Measurements from ENCODE around the gene ESAM. TPM values are rescaled to one million over a fixed set of nuclear protein-coding genes. Genes with fewer than 3 reads are reported as not detected.

Gene ESAM
- total and polyA plus RNA-seq, 2 of the 8 experiments (the other 6 are each of a cell fraction or from before 2014, with no cell fraction given), result 0.09 TPM; not detected in 1

DNA sequence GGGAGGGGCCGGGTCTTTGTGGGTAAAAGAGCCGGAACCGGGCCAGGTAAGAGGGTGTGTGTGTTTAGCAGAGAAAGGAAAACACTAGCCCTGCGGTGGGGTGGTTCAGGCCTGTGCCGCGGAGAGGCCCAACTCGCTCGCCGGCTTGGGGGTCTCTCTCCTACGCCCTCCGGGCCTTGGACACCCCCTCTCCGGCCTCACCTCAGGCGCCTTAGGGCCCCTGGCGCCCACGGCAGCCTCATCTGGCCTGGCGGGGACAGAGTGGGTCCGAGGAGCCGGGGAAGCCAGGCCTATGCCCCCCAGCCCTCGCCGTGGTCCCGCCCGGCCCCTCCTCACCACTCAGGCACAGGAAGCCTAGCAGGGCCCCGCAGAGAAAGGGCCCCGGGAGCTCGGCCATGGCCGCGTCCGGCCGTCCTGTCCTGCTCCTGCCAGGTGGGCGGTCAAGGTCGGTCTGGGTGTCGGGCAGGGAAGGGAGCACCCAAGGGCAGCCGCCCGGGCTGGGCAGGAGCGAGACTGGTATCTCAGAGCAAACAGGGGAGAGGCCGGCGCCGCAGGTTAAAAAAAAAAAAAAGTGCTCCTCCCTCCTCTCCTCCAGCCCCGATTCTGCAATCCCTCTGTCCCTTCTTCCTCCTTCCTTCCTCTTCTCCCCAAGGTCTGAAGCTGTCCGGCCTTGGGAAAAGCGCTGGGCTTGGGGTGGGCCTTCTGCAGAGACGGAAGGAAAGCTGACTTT, 10.2 kb downstream of the ESAM start, which contains the start of gene VSIG2 (continued):
- TF ChIP-seq CEBPB (IDR thresholded peaks at IDR 0.05; ENCODE audit: low read depth, low read length) (no peak), ASH2L (IDR thresholded peaks at IDR 0.05; ENCODE audit: low read length) (peak; percentile 17), HDAC2 (IDR thresholded peaks at IDR 0.05; ENCODE audit: borderline replicate concordance in 1 of 2, low read depth in 2 of 2, low read length in 2 of 2) (no peak), EGR1 (IDR thresholded peaks at IDR 0.05; ENCODE audit: borderline replicate concordance, low read depth, low read length) (no peak), RFX5 (IDR thresholded peaks at IDR 0.05; ENCODE audit: borderline replicate concordance, low read depth, low read length) (no peak), JUND (IDR thresholded peaks at IDR 0.05; ENCODE audit: low read length) (0 out of 2 replicates have a peak, but pooled peaks have one; percentile 8), EP300 (IDR thresholded peaks at IDR 0.05; ENCODE audit: borderline replicate concordance in 1 of 2, low read depth in 2 of 2, low read length in 2 of 2) (no peak)
- TF ChIP-seq, protein P1, sequence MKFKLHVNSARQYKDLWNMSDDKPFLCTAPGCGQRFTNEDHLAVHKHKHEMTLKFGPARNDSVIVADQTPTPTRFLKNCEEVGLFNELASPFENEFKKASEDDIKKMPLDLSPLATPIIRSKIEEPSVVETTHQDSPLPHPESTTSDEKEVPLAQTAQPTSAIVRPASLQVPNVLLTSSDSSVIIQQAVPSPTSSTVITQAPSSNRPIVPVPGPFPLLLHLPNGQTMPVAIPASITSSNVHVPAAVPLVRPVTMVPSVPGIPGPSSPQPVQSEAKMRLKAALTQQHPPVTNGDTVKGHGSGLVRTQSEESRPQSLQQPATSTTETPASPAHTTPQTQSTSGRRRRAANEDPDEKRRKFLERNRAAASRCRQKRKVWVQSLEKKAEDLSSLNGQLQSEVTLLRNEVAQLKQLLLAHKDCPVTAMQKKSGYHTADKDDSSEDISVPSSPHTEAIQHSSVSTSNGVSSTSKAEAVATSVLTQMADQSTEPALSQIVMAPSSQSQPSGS (IDR thresholded peaks at IDR 0.05; ENCODE audit: low read length), result no peak
